Glutamatergic neuron (in vitro differentiated cells): ENCODE data around the gene FLYWCH1. TPM values are rescaled to one million over a fixed set of nuclear protein-coding genes. Genes with fewer than 3 reads are reported as not detected.

Experiments used
- DNase-seq: peaks from one replicate; pipeline ENCODE4 v3.0.0; 2022
- H3K27ac Mint-ChIP-seq: one replicate; pipeline ENCODE4 v1.8.0; 2020; ENCODE audit warnings: mild to moderate bottlenecking, mixed read lengths, inconsistent platforms; ENCODE audit not compliant: unreplicated experiment
- H3K27me3 Mint-ChIP-seq: one replicate; pipeline ENCODE4 v1.8.0; 2020; ENCODE audit warnings: mild to moderate bottlenecking, moderate library complexity, mixed read lengths, inconsistent platforms; ENCODE audit not compliant: unreplicated experiment
- H3K36me3 Mint-ChIP-seq: one replicate; pipeline ENCODE4 v1.8.0; 2020; ENCODE audit warnings: mild to moderate bottlenecking, mixed read lengths, inconsistent platforms; ENCODE audit not compliant: unreplicated experiment
- H3K4me1 Mint-ChIP-seq: one replicate; pipeline ENCODE4 v1.8.0; 2020; ENCODE audit warnings: mild to moderate bottlenecking, low read depth, mixed read lengths, inconsistent platforms; ENCODE audit not compliant: unreplicated experiment
- H3K4me3 Mint-ChIP-seq: one replicate; pipeline ENCODE4 v1.8.0; 2020; ENCODE audit warnings: mild to moderate bottlenecking, mixed read lengths, inconsistent platforms; ENCODE audit not compliant: unreplicated experiment
- H3K9me3 Mint-ChIP-seq: one replicate; pipeline ENCODE4 v1.8.0; 2020; ENCODE audit warnings: mild to moderate bottlenecking, moderate library complexity, mixed read lengths, inconsistent platforms; ENCODE audit not compliant: unreplicated experiment
- total RNA-seq: library from RNA; stranded (reverse); fragmentation: NEBNext Ultra II Directional; extraction: Animal tissue kit (Norgen Biotek cat#: 25700); gene quantifications from one replicate; pipeline ENCODE4 v1.2.1, GENCODE V29; 2021; ENCODE audit not compliant: unreplicated experiment
- TF ChIP-seq, protein P1 (sequence below): fragments of 200-600 bp; sonication (generic); IDR thresholded peaks from one replicate; pipeline ENCODE4 v1.5.0; 2021; ENCODE audit not compliant: partially characterized antibody, unreplicated experiment

The FLYWCH1 gene
- total RNA-seq, 1 donor from 2014 or later: 77.1 TPM

DNA sequence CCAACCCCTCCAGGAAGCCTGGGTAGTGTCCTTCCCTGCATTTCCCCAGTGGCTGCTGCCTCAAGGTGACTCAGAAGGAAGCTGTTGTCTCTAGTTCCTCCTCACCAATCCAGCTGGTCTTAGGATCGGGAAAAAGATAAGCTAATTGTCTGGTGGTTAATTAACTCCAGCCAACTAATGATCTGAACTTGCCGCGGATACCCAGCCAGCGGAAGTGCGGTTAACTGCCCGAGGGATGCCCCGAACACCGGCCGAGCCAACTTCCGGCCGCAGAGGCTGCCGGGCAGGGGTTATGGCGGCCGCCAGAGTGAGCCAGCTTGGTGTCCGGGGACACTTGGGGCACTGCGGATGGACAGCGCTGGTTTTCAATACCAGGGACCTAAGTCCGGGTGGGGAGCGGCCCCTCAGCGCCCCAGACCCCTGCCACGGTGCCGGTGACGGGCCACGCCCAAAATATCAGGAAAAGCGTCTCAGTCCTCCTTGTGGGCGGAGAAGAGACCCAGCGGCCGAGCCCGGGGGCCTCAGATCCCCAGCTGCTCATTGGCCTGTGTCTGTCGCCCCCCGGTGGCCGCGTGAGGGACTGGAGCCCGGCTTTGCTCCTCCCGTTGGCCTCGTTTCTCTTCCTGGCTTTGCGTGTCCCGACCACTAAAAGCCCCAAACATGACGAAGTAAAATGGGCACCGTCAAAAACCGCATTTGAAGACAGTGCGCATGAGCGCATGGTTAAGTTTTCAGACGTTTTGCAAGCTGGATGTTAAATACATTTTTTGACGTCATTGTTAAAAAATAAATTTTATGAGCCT lies 43.5 kb upstream of the FLYWCH1 start:
- peak overlapping the region; percentile 73 for H3K27ac Mint-ChIP-seq

DNA sequence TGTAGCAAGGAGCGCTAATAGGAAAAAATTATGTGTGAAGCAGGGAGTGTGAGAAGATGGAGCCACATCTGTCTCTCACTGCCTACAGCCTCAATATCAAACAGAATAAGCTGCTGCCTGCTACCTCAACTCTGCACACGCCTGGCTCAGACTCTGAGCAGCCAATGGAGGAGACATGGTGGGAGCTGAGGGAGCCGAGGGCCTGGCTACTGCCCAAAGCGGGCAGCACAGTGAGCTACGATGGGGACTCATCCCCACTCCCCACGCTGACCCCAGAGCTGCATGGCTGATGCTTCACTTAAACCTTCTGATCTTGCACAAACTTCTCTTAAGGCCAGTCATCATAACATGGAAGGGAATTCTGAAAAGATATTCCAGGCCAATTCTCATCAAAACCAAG lies 39.8 kb upstream of the FLYWCH1 start:
- Mint-ChIP-seq H3K9me3 (peaks cover 2% of the 10 kb centered on the region), H3K36me3 (no peaks in the 10 kb centered on the region), H3K27me3 (peaks cover 5% of the 10 kb centered on the region), H3K4me3 (no peak overlapping the region), H3K27ac (no peak overlapping the region), H3K4me1 (no peaks in the 10 kb centered on the region)
- TF ChIP-seq, protein P1, sequence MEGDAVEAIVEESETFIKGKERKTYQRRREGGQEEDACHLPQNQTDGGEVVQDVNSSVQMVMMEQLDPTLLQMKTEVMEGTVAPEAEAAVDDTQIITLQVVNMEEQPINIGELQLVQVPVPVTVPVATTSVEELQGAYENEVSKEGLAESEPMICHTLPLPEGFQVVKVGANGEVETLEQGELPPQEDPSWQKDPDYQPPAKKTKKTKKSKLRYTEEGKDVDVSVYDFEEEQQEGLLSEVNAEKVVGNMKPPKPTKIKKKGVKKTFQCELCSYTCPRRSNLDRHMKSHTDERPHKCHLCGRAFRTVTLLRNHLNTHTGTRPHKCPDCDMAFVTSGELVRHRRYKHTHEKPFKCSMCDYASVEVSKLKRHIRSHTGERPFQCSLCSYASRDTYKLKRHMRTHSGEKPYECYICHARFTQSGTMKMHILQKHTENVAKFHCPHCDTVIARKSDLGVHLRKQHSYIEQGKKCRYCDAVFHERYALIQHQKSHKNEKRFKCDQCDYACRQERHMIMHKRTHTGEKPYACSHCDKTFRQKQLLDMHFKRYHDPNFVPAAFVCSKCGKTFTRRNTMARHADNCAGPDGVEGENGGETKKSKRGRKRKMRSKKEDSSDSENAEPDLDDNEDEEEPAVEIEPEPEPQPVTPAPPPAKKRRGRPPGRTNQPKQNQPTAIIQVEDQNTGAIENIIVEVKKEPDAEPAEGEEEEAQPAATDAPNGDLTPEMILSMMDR: no peak
- DNase-seq: no peak

More for the DNA sequence above, 43.5 kb upstream of the FLYWCH1 start:
- peak; percentile 98 for DNase-seq
- Mint-ChIP-seq H3K4me3 (peak overlapping the region; percentile 91), H3K9me3 (peaks cover 4% of the 10 kb centered on the region), H3K4me1 (no peaks in the 10 kb centered on the region), H3K36me3 (no peaks in the 10 kb centered on the region), H3K27me3 (peaks cover 11% of the 10 kb centered on the region)
- TF ChIP-seq, protein P1: peak; percentile 95

DNA sequence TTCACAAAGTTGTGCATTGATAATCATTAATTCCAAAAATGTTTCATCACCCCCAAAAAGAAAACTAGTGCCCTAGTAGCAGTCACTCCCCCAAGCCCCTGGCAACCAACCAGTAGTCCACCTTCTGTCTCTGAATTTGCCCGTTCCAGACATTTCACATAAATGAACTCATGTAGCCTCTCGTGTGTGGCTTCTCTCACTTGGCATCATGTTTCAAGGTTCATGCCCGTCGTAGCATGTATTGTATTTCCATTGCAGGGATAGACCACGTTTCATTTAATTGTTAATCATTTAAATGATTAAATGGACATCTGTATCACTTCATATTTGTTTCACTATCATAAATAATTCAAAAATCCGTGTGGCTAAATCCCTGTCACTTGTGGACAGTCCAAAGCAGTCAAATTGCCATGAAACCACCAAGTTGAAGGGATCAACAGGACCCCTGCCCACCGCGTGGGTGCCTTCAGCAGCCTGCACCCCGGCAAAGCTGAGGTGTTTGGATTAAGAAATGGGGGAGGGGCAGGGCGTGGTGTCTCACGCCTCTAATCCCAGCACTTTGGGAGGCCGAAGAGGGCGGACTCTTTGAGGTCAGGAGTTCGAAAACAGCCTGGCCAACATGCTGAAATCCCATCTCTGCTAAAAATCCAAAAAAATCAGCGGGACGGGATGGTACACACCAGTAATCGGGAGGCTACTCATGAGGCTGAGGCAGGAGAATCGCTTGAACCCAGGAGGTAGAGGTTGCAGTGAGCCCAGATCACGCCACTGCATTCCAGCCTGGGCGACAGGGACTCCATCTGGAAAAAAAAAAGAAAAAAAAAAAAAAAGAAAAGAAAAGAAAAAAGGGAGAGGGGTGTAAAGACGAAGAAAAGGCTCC lies 37.5 kb upstream of the FLYWCH1 start:
- Mint-ChIP-seq H3K27me3 (peaks cover 5% of the 10 kb centered on the region), H3K27ac (no peak overlapping the region), H3K9me3 (peaks cover 2% of the 10 kb centered on the region), H3K36me3 (no peaks in the 10 kb centered on the region), H3K4me3 (no peak overlapping the region), H3K4me1 (no peaks in the 10 kb centered on the region)
- DNase-seq: no peak
- TF ChIP-seq, protein P1: no peak

DNA sequence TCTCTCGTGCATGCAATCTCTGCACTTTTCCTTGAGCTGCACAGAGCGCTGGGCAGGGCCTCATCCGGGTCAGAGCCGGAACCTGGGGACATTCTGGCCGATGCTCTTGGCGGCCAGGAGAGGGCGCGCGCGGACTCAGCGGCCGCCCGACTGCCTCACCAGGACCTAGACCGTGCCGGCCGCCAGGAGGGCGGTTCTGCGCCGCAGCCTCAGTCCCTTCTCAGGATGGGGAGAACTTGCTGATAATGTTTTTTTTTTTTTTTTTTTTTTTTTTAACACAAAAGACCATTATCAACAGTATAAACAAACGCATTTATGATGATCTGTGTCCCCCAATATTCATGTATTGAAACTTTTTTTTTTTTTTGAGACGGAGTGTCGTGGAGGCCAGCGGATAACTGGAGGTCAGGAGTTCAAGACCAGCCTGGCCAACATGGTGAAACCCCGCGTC lies 36.8 kb upstream of the FLYWCH1 start:
- Mint-ChIP-seq H3K36me3 (no peaks in the 10 kb centered on the region), H3K27ac (no peak overlapping the region), H3K4me3 (peak overlapping the region; percentile 25), H3K27me3 (peaks cover 6% of the 10 kb centered on the region), H3K4me1 (no peaks in the 10 kb centered on the region), H3K9me3 (peaks cover 4% of the 10 kb centered on the region)
- TF ChIP-seq, protein P1: peak; percentile 85
- peak; percentile 69 for DNase-seq
